ENCODE data around the gene PCSK4.

- TF ChIP-seq POLR2A (IDR thresholded peaks at IDR 0.05; ENCODE audit: low read length) = no peak
- TF ChIP-seq GATA1 (IDR thresholded peaks at IDR 0.05; ENCODE audit: low read depth, low read length) = no peak
Observed at GRCh38 chr19:1508507-1508856, 18.3 kb upstream of the PCSK4 start.

Measured in erythroblast (primary cell).